Measurements from ENCODE around the gene RPL10L. TPM values are rescaled to one million over a fixed set of nuclear protein-coding genes. Genes with fewer than 3 reads are reported as not detected.

Gene RPL10L
- total RNA-seq, 1 donor, result not detected

- TF ChIP-seq, protein P1, sequence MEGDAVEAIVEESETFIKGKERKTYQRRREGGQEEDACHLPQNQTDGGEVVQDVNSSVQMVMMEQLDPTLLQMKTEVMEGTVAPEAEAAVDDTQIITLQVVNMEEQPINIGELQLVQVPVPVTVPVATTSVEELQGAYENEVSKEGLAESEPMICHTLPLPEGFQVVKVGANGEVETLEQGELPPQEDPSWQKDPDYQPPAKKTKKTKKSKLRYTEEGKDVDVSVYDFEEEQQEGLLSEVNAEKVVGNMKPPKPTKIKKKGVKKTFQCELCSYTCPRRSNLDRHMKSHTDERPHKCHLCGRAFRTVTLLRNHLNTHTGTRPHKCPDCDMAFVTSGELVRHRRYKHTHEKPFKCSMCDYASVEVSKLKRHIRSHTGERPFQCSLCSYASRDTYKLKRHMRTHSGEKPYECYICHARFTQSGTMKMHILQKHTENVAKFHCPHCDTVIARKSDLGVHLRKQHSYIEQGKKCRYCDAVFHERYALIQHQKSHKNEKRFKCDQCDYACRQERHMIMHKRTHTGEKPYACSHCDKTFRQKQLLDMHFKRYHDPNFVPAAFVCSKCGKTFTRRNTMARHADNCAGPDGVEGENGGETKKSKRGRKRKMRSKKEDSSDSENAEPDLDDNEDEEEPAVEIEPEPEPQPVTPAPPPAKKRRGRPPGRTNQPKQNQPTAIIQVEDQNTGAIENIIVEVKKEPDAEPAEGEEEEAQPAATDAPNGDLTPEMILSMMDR (IDR thresholded peaks at IDR 0.05; ENCODE audit: extremely low read depth, low read depth, low read length), result no peak
- H3K9me3 ChIP-seq (ENCODE audit: low read depth, low read length), result peaks cover 3% of the 10 kb centered on the region
- H2AFZ ChIP-seq (ENCODE audit: low read length), result no peak overlapping the region
- no peak overlapping the region for H3K27ac ChIP-seq (ENCODE audit: low read depth, low read length)
- no peaks in the 10 kb centered on the region for H3K4me1 ChIP-seq (ENCODE audit: insufficient read depth, low read length)
- H3K4me3 ChIP-seq (ENCODE audit: insufficient read depth, low read length), result no peak overlapping the region
- no peak overlapping the region for H3K4me2 ChIP-seq (ENCODE audit: insufficient read depth, low read length)
- H3K36me3 ChIP-seq (ENCODE audit: insufficient read depth, low read length), result no peaks in the 10 kb centered on the region
- DNase-seq (ENCODE audit: insufficient read length, low spot score, missing footprints), result no peak
- H3K27me3 ChIP-seq (ENCODE audit: insufficient read depth, low read length), result no peaks in the 10 kb centered on the region
- H3K79me2 ChIP-seq (ENCODE audit: insufficient read depth, low read length), result no peaks in the 10 kb centered on the region
- no peaks in the 10 kb centered on the region for H4K20me1 ChIP-seq (ENCODE audit: insufficient read depth, low read length)
Measured at GRCh38 chr14:46663382-46663781, 11.8 kb upstream of the RPL10L start.

- no peaks in the 10 kb centered on the region for H3K4me1 ChIP-seq (ENCODE audit: insufficient read depth, low read length)
- H2AFZ ChIP-seq (ENCODE audit: low read length), result no peak overlapping the region
- no peaks in the 10 kb centered on the region for H3K27me3 ChIP-seq (ENCODE audit: insufficient read depth, low read length)
- no peak overlapping the region for H3K27ac ChIP-seq (ENCODE audit: low read depth, low read length)
- H3K4me2 ChIP-seq (ENCODE audit: insufficient read depth, low read length), result no peak overlapping the region
- H3K36me3 ChIP-seq (ENCODE audit: insufficient read depth, low read length), result no peaks in the 10 kb centered on the region
- H4K20me1 ChIP-seq (ENCODE audit: insufficient read depth, low read length), result no peaks in the 10 kb centered on the region
- TF ChIP-seq, protein P1 (IDR thresholded peaks at IDR 0.05; ENCODE audit: extremely low read depth, low read depth, low read length), result no peak
- no peak for DNase-seq (ENCODE audit: insufficient read length, low spot score, missing footprints)
- H3K4me3 ChIP-seq (ENCODE audit: insufficient read depth, low read length), result no peak overlapping the region
- H3K9me3 ChIP-seq (ENCODE audit: low read depth, low read length), result peaks cover 3% of the 10 kb centered on the region
- H3K79me2 ChIP-seq (ENCODE audit: insufficient read depth, low read length), result no peaks in the 10 kb centered on the region
Measured at GRCh38 chr14:46661728-46662127, 10.1 kb upstream of the RPL10L start.

GRCh38 chr14:46653031-46653755 is 1.6 kb upstream of the RPL10L start:
- no peaks in the 10 kb centered on the region for H3K4me1 ChIP-seq (ENCODE audit: insufficient read depth, low read length)
- H3K79me2 ChIP-seq (ENCODE audit: insufficient read depth, low read length), result no peaks in the 10 kb centered on the region
- no peak overlapping the region for H3K4me3 ChIP-seq (ENCODE audit: insufficient read depth, low read length)
- H3K4me2 ChIP-seq (ENCODE audit: insufficient read depth, low read length), result no peak overlapping the region
- H2AFZ ChIP-seq (ENCODE audit: low read length), result no peak overlapping the region
- no peaks in the 10 kb centered on the region for H4K20me1 ChIP-seq (ENCODE audit: insufficient read depth, low read length)
- no peaks in the 10 kb centered on the region for H3K27me3 ChIP-seq (ENCODE audit: insufficient read depth, low read length)
- TF ChIP-seq, protein P1 (IDR thresholded peaks at IDR 0.05; ENCODE audit: extremely low read depth, low read depth, low read length), result no peak
- H3K36me3 ChIP-seq (ENCODE audit: insufficient read depth, low read length), result no peaks in the 10 kb centered on the region
- H3K27ac ChIP-seq (ENCODE audit: low read depth, low read length), result no peak overlapping the region
- peaks cover 1% of the 10 kb centered on the region for H3K9me3 ChIP-seq (ENCODE audit: low read depth, low read length)
- no peak for DNase-seq (ENCODE audit: insufficient read length, low spot score, missing footprints)

DNA sequence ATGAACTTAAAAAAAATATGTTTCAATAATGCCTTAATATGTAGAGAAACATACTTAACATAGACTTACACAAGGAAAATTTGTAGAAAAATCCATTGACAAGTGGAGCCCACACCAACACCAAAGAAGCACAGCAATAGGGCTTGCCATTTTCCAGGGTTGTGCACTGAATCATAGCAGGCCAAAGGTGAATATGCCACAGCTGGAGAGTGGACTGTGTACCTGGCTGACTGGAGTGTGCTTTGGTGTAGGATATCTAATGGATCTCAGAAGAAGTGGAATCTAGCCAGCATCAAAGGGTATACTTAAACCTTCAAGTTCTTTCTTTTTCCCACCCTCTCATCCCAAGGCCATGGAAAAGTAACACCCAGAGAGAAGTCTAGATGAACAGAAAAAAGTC is 4.8 kb downstream of the RPL10L start:
- Histone ChIP-seq H3K9me3 (ENCODE audit: low read depth, low read length) (peaks cover 3% of the 10 kb centered on the region), H3K27me3 (ENCODE audit: insufficient read depth, low read length) (no peaks in the 10 kb centered on the region), H3K79me2 (ENCODE audit: insufficient read depth, low read length) (no peaks in the 10 kb centered on the region), H3K4me1 (ENCODE audit: insufficient read depth, low read length) (no peaks in the 10 kb centered on the region), H2AFZ (ENCODE audit: low read length) (no peak overlapping the region), H3K36me3 (ENCODE audit: insufficient read depth, low read length) (no peaks in the 10 kb centered on the region), H3K27ac (ENCODE audit: low read depth, low read length) (no peak overlapping the region), H4K20me1 (ENCODE audit: insufficient read depth, low read length) (no peaks in the 10 kb centered on the region), H3K4me3 (ENCODE audit: insufficient read depth, low read length) (no peak overlapping the region), H3K4me2 (ENCODE audit: insufficient read depth, low read length) (no peak overlapping the region)
- TF ChIP-seq, protein P1 (IDR thresholded peaks at IDR 0.05; ENCODE audit: extremely low read depth, low read depth, low read length), result no peak
- no peak for DNase-seq (ENCODE audit: insufficient read length, low spot score, missing footprints)

Measured in osteoblast (primary cell).